GM19023 (cell line): ENCODE data around the gene APOB.

Experiments
- ATAC-seq: cut with Tn5 transposase; IDR thresholded peaks from one replicate; pipeline ENCODE4 v1.9.1; 2021; ENCODE audit warnings: mild to moderate bottlenecking, moderate library complexity; ENCODE audit not compliant: unreplicated experiment

APOB gene

DNA sequence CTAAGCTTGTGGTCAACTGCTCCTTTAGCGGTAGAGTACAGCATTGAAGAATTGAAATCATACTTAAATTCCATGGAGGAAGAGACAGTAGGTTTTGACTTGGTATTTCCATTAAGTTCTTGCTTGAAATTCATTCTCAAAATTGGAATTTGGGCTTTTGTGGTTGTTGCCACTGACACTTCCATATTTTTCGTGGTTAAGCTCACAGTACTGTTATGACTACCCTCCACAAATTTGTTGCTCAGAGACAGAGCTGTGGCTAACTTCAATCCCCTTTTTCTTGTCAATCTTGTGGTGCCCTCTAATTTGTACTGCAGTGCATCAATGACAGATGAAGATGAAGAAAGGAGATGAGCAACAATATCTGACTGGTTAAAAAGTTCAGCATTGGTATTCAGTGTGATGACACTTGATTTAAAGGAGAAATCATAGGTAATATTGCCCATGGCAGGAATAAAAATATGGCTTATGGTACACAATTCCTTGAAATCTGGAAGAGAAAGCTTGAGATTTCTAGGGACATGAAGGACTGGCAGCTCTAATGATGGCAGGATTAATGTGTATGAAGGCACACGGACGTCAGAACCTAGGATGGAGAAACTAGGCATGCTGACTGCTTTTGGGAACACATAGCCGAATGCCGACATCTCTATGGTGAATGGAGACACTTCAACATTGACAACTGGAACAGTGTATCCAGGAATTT, 37.3 kb downstream of the APOB start:
- no peak for ATAC-seq

- ATAC-seq: no peak
Observed at GRCh38 chr2:21005700-21006422, 38.0 kb downstream of the APOB start.

DNA sequence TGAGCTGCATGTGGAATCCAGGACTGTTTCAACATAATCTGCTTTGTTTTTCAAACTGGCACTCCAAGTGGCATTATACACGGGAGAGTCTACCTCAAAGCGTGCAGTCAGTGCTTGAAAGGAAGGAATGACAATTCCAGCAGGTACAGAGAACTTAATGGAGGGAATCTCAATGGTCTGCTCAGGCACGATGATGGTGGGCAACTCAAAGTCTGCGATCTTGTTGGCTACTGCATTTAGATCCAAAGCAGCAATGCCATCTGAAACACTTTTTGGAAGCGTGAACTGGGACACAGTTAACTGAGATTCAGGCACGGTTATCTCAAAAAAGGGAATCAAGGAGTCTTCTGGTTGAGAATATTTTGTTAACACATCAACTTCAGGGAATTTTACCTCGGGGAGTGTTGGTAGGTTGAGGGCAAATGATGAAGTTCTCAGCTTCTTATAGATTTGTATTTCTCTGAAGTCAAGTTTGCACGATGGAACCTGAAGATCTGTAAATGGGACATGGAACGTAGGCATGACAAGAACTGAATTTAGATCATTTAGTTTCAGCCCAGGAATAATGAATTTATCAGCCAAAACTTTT, 38.7 kb downstream of the APOB start:
- ATAC-seq: no peak

DNA sequence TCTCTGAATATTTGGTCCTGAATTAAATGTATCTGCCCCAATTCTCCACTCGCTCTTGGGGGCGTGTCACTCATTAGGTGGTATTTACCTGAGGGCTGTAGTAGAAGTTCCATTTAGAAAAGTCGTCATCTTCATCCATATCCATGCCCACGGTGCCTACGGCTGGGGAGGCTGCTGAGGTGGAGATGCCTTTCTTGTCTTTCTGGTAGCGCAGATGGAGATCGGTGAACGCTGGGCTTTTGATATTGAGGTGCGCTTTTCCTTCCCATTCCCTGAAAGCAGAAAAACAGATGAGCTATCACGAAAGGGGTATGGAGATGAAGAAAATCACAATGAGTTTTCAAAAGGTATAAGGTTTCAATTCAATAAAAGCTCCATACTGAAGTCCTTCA, 39.7 kb downstream of the APOB start:
- ATAC-seq: no peak

GRCh38 chr2:21003572-21004180, 40.2 kb downstream of the APOB start:
- no peak for ATAC-seq

DNA sequence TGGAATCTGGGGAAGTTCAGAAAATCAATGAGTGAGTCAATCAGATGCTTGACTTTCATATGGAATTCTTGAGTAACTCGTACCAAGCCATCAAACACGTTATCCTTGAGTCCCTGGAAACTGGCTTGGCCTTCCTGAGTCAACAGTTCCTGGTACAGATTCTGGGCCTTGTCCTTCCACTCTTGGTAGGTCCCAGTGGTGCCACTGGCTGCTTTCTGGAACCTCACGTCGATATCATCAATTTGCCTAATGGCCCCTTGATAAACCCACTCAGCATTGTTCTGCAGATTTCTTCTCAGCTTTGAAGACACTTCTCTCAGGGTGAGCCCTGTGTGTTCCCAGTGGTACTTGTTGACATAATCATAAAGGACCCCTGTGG, 41.1 kb downstream of the APOB start:
- no peak for ATAC-seq

GRCh38 chr2:21001988-21002813, 41.7 kb downstream of the APOB start:
- ATAC-seq: no peak

DNA sequence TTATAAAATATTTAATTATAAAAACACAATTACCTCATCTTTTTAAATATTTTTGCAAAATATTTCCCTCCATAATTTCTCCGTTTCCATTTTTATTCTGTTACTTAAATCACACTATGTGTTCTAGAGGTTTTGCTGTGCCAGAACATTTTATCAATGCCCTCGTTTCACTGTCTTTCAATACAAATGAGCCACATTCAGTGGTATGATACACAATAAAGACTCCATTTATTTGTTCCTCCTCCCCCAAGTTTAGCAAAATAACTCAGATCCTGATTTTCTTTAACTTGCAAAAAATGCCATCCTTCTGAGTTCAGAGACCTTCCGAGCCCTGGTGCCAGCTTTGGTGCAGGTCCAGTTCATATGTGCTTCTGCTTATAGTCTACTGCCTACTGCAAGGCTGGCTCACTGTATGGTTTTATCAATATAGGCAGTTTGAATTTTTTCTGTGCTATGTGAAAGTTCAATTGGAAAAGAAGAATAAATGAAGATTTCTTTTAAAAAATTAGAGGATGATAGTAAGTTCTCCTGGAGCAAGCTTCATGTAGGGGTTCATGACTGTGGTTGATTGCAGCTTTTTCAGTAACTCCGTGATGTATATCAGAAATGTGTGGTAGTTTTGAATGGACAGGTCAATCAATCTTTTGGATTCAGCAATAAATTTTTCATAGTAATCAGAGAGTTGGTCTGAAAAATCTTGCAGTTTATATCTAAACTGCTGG, 42.5 kb downstream of the APOB start:
- ATAC-seq: no peak

GRCh38 chr2:20999906-21000645, 43.8 kb downstream of the APOB start:
- no peak for ATAC-seq

- ATAC-seq: no peak
Observed at GRCh38 chr2:20998972-20999905, 44.6 kb downstream of the APOB start.

DNA sequence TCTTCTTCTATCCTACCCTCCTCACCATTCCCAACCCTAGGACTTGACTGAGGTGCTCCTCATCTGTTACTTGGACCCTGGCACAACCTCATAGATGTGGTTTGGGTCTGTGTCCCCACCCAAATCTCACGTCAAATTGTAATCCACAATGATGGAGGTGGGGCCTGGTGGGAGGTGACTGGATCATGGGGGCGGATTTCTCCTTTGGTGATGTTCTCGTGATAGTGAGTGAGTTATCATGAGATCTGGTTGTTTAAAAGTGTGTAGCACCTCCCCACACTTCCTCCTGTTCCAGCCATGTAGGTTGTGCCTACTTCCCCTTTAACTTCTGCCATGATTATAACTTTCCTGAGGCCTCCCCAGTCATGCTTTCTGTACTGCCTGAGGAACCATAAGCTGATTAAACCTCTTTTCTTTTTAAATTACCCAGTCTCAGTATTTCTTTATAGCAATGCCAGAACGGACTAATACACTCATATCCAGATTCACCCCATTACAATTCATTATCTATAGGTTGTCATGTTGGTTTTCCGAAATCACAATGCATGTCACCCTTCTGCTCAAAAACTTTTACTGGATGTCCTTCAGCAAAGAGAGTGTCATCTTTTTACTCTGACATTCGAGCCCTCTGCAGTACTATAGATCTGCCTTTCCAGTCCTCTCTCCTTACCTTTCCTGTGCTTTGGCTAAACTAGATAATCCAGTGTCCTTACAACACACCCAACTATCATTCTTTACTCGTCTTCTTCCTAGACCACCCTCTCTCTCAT, 45.7 kb downstream of the APOB start:
- ATAC-seq: no peak

GRCh38 chr2:20994130-20994529, 49.7 kb downstream of the APOB start:
- no peak for ATAC-seq

DNA sequence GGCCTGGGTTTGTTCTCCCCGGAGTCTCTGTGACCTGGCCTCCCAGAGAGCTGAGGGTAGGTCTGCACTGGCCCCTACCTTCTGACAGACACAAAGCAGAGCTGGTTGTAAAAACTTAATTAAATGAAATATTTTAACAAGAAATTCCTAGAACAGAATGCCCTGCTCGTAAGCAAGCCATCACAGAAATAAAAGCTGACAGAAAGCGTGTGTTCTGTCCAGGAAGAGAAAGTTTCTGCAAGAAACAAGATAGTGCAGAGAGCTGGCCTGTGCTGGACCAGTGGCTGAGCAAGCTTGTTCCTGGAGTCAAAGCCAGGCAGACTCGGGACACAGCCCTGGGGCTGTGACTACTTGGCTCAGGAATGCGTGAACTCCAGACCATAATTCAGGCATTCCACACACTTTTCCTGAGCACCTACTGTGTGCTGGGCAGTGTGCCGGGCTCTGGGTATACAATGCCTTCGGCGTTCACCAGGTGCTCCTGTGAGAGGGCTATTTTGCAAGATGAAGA, 51.6 kb downstream of the APOB start:
- ATAC-seq: no peak

DNA sequence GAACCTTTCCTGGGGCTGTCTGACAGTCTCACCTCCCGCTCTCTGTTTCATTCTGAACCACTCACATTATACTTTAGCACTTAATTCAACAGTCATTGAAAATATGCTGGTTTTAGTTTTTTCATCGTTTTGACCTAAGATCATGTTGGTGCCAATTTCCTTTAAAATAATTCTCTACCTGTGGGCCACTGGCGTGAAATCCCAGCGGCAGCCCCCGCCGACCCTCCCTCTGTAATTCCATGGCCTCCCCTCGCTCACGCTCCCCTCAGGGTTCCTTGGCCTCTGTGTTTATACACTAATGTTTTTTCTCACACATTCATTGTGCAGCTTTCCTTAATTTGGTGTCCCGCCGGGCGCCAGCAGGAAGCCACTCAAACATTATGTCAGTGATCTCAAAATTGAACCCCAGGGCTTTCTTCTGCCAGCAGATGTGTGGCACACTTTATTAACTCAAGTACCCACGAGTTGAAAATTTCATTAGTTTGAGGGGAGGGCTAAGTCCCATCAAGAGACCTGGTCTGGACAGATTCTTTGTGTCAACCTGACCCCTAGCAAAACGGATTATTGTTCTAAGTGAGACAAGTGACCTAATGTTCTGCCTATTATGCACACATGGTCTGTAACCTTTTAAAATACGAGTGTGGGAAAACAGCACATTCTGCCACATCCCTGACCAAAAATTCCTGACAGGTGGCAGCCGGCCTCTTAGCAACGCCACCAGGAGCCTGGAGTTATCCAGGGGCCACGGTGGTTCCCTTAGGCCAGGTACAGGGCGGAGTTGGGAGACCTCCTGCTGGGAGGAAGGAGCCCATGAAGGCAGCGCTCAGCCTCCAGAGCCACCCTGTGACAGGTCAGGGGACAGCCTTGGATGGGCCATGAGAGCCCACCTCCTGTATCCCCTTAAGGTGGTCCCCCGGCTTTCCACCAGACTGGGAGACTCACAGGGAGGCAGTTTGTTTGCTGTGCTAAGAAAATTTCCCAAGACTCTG, 53.1 kb downstream of the APOB start:
- no peak for ATAC-seq

DNA sequence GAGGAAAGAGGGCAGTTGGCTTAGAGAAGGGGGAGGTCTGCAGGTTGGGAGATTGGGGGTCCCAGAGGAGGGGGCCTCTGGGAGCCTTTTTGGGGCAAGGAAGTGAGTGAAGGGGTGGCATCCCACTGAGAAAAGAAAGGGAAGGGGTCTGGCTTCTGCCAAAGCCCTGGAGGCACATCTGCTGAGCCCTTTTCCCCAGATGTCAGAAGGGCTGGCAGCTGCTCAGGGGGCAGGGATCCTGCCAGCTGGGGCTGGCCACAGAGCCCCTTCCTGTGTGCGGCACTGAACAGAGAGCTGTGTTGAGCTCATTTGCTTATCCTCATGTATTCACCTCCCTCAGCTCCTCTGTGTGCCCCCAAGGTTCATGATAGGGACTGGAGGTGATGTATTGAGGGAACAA, 54.5 kb downstream of the APOB start:
- no peak for ATAC-seq

DNA sequence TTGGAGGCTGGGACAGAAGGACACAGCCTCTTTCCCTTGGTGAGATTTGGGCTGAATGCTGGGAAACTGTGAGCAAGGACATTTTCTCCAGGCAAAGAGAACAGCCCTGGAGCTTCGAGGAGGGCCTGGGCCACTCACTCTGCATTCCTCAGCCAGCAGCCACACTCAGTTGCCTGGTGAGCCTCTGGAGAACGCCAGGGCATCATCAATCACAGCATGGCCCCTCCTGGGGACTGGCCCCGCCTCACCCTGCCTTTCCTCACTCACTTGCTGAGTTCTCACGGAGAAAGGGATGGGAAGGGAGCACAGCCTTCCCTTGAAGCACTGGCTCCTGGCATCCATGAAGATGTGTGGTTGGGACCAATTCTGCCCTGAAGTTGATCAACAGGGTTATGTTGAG, 55.0 kb downstream of the APOB start:
- ATAC-seq: no peak
